ENCODE data around the gene APC2. TPM values are rescaled to one million over a fixed set of nuclear protein-coding genes. Genes with fewer than 3 reads are reported as not detected.
"Not testable (repeated sequence)": the region's sequence is repeated elsewhere in the genome, so short reads cannot be mapped to it uniquely, and the experiment has no call there.

Gene APC2
- polyA plus RNA-seq, 1 donor, result 1.3 TPM

GRCh38 chr19:1495051-1495798 lies 45.3 kb downstream of the APC2 start:
- no peak for DNase-seq

- DNase-seq, result no peak
These were observed 46.1 kb downstream of the APC2 start for GRCh38 chr19:1495799-1496713.

- DNase-seq, result no peak
These were observed 47.0 kb downstream of the APC2 start for GRCh38 chr19:1496714-1497577.

- DNase-seq, result no peak
These were observed 47.8 kb downstream of the APC2 start for GRCh38 chr19:1497578-1498235.

GRCh38 chr19:1499231-1499630 lies 49.3 kb downstream of the APC2 start:
- DNase-seq, result not testable (repeated sequence)

GRCh38 chr19:1501200-1501595 lies 51.3 kb downstream of the APC2 start:
- DNase-seq, result no peak

GRCh38 chr19:1502433-1503088 lies 52.6 kb downstream of the APC2 start:
- DNase-seq, result no peak

GRCh38 chr19:1503089-1503924 lies 53.4 kb downstream of the APC2 start:
- DNase-seq, result no peak

GRCh38 chr19:1503925-1504773 lies 54.2 kb downstream of the APC2 start:
- DNase-seq, result no peak

- no peak for DNase-seq
These were observed 55.1 kb downstream of the APC2 start for GRCh38 chr19:1505012-1505411.

- no peak for DNase-seq
These were observed 56.3 kb downstream of the APC2 start for GRCh38 chr19:1505991-1506881.

- DNase-seq, result no peak
These were observed 57.3 kb downstream of the APC2 start for GRCh38 chr19:1507192-1507660.

GRCh38 chr19:1507763-1508506 lies 58.0 kb downstream of the APC2 start:
- peak; percentile 95 for DNase-seq

GRCh38 chr19:1508507-1508856 lies 58.6 kb downstream of the APC2 start:
- no peak for DNase-seq

- no peak for DNase-seq
These were observed 59.9 kb downstream of the APC2 start for GRCh38 chr19:1509602-1510441.

GRCh38 chr19:1510442-1510806 lies 60.5 kb downstream of the APC2 start:
- DNase-seq, result no peak
